ENCODE measurements around the gene EIF3I. TPM values are rescaled to one million over a fixed set of nuclear protein-coding genes. Genes with fewer than 3 reads are reported as not detected.

EIF3I gene
- total and polyA plus RNA-seq, 2 experiments from 2014 or later, result 259 to 286 TPM

DNA sequence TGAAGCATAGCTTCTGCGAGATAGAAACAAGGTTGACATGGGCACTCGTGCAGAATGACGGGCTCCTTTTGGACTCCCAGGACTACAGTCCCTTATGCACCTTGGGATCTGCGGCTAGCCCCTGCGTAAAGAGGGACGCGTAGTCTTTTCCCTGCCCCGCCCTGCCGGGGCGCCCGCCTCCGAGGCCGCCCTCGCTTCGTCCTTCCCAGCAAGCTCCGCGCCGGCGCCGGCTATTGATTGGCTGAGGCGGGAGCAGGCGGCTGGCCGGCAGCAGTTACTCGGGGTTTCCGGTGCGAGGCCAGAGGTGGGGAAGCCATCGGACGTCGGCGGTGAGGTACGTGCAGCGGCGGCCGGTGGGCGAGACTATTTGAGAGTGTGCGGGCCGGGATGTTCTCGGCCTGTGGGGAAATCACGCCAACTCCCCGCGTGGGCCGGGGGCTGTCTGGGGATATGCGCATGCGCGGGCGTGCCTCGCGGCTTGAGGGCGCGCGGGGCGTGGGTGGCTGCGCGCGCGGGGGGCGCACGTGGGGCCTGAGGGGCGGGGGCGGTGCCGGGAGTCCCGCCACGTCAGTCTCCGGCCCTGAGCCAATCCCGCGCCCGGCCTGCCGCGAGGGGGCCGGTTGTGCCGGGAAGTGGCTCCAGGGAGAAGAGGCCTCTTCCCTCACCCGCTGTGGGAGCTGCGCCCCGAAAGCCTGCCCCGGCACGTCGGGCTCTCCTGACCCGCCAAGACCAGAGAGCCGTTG lies 42.6 kb upstream of the EIF3I start, which contains the start of gene TXLNA:
Gene TXLNA, plus strand, starts transcription at position 233 of the 743 bp plus-strand sequence. CDS start 671 bp downstream, outside the sequence.
- peaks cover 46% of the 10 kb centered on the region for H3K79me2 ChIP-seq (ENCODE audit: insufficient read depth)
- peaks cover 47% of the 10 kb centered on the region for H3F3A ChIP-seq (ENCODE audit: insufficient read depth)
- no peaks in the 10 kb centered on the region for H3K27me3 ChIP-seq (replicated peaks; ENCODE audit: insufficient read depth)
- H3K9me2 ChIP-seq (ENCODE audit: insufficient read depth), result no peaks in the 10 kb centered on the region
- H3K9me3 ChIP-seq (ENCODE audit: low read depth), result no peaks in the 10 kb centered on the region
- peak within 1 kb of the TSS; percentile 99 for H3K9ac ChIP-seq
- WGBS, 2 experiments (ENCODE audit: low coverage in 1 of 2, low lambda C conversion rate in 2 of 2, missing lambda C conversion rate in 2 of 2), result 1 to 2% methylated on average over 66 to 69 of the region's 79 CpGs
- H3K27ac ChIP-seq, result peak within 1 kb of the TSS; percentile 99
- H3K4me1 ChIP-seq (ENCODE audit: insufficient read depth), result peaks cover 27% of the 10 kb centered on the region
- in situ Hi-C loops (cut with MboI), result no loop called here
- H4K20me1 ChIP-seq (ENCODE audit: insufficient read depth), result peaks cover under 1% of the 10 kb centered on the region; the same call in 1 of the 2 replicates
- TF ChIP-seq EZH2 (IDR thresholded peaks at IDR 0.05; ENCODE audit: insufficient read depth, poor library complexity, severe bottlenecking) (no peak), EZH2phosphoT487 (IDR thresholded peaks at IDR 0.05; ENCODE audit: insufficient read depth, low read depth) (no peak)
- peaks cover 11% of the 10 kb centered on the region for H3K36me3 ChIP-seq (ENCODE audit: low read depth)
- peak within 1 kb of the TSS; percentile 92 for H3K4me3 ChIP-seq
- peak within 1 kb of the TSS; percentile 91 for H2AFZ ChIP-seq
- peak within 1 kb of the TSS; percentile 99 for H3K4me2 ChIP-seq (ENCODE audit: unreplicated experiment)
- DNase-seq, result peak; percentile 98

DNA sequence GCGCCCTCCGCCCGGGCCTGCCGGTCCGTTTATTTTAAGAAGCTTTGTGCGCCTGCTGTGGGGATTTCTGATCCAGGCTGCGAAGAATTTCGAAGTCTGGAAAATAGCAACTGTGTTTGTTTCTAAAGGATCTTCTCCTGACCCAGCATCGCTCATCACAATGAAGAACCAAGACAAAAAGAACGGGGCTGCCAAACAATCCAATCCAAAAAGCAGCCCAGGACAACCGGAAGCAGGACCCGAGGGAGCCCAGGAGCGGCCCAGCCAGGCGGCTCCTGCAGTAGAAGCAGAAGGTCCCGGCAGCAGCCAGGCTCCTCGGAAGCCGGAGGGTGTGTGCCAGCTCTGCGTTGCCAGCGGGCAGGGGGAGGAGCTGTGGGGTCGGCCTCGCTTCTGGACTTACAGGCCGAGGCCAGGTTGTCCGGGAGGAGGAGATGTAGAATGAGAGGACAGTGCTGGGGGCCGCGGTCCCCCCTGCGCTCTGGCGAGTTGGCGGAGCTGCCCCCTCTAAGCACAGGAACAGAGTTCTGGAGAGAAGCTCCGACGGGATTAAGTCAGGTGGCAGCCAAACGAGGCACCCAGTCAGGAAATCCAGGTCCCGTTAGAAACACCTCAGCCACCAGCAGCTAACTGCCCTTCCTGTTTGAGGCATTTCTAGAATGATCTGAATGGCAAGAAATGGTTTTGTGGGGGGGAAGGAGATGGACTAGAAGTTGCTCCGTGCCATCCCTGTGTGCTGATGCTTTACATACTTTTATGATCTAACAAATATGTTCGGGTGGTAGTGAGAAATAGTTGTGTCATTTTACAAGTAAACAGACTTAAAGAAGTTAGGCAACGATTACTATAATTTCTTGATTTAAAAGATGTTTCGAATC lies 41.8 kb upstream of the EIF3I start:
- Histone ChIP-seq H3K27ac (peak overlapping the region; percentile 99), H3K27me3 (replicated peaks; ENCODE audit: insufficient read depth) (no peaks in the 10 kb centered on the region), H4K20me1 (ENCODE audit: insufficient read depth) (peaks cover 5% of the 10 kb centered on the region; the same call in 1 of the 2 replicates), H3K79me2 (ENCODE audit: insufficient read depth) (peaks cover 54% of the 10 kb centered on the region), H3K9me3 (ENCODE audit: low read depth) (no peaks in the 10 kb centered on the region), H3K4me3 (peak overlapping the region; percentile 92), H2AFZ (peak overlapping the region; percentile 66), H3K4me1 (ENCODE audit: insufficient read depth) (peaks cover 30% of the 10 kb centered on the region), H3F3A (ENCODE audit: insufficient read depth) (peaks cover 47% of the 10 kb centered on the region), H3K36me3 (ENCODE audit: low read depth) (peaks cover 19% of the 10 kb centered on the region), H3K9ac (peak overlapping the region; percentile 99), H3K9me2 (ENCODE audit: insufficient read depth) (no peaks in the 10 kb centered on the region), H3K4me2 (ENCODE audit: unreplicated experiment) (peak overlapping the region; percentile 99)
- peak; percentile 79 for DNase-seq
- 1% methylated on average over 27 to 36 of the region's 36 CpGs for WGBS, 2 experiments (ENCODE audit: low coverage in 1 of 2, low lambda C conversion rate in 2 of 2, missing lambda C conversion rate in 2 of 2)
- TF ChIP-seq EZH2phosphoT487 (IDR thresholded peaks at IDR 0.05; ENCODE audit: insufficient read depth, low read depth), result no peak
- no peak for TF ChIP-seq EZH2 (IDR thresholded peaks at IDR 0.05; ENCODE audit: insufficient read depth, poor library complexity, severe bottlenecking)
- in situ Hi-C loops (cut with MboI), result no loop called here

DNA sequence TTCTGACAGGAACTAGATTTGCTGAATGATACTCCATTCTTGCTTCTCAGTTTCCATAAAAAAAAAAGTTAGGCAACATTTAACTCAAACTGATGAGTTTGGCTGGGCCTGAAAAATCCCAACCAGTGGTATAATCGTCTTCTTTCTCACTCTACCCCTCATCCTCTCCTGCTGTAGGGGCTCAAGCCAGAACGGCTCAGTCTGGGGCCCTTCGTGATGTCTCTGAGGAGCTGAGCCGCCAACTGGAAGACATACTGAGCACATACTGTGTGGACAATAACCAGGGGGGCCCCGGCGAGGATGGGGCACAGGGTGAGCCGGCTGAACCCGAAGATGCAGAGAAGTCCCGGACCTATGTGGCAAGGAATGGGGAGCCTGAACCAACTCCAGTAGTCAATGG lies 41.1 kb upstream of the EIF3I start:
- Histone ChIP-seq H3K79me2 (ENCODE audit: insufficient read depth) (peaks cover 60% of the 10 kb centered on the region), H3K27ac (peak overlapping the region; percentile 99), H3F3A (ENCODE audit: insufficient read depth) (peaks cover 47% of the 10 kb centered on the region), H3K27me3 (replicated peaks; ENCODE audit: insufficient read depth) (no peaks in the 10 kb centered on the region), H3K9ac (peak overlapping the region; percentile 99), H3K4me2 (ENCODE audit: unreplicated experiment) (peak overlapping the region; percentile 99), H2AFZ (no peak overlapping the region), H3K4me3 (peak overlapping the region; percentile 92), H3K4me1 (ENCODE audit: insufficient read depth) (peaks cover 35% of the 10 kb centered on the region), H3K9me3 (ENCODE audit: low read depth) (no peaks in the 10 kb centered on the region), H3K9me2 (ENCODE audit: insufficient read depth) (no peaks in the 10 kb centered on the region), H4K20me1 (ENCODE audit: insufficient read depth) (peaks cover 5% of the 10 kb centered on the region; the same call in 1 of the 2 replicates), H3K36me3 (ENCODE audit: low read depth) (peaks cover 25% of the 10 kb centered on the region)
- DNase-seq, result no peak
- no peak for TF ChIP-seq EZH2 (IDR thresholded peaks at IDR 0.05; ENCODE audit: insufficient read depth, poor library complexity, severe bottlenecking)
- no peak for TF ChIP-seq EZH2phosphoT487 (IDR thresholded peaks at IDR 0.05; ENCODE audit: insufficient read depth, low read depth)
- in situ Hi-C loops (cut with MboI), result no loop called here
- WGBS, 2 experiments (ENCODE audit: low coverage in 1 of 2, low lambda C conversion rate in 2 of 2, missing lambda C conversion rate in 2 of 2), result 15% methylated on average over 9 of the region's 9 CpGs

DNA sequence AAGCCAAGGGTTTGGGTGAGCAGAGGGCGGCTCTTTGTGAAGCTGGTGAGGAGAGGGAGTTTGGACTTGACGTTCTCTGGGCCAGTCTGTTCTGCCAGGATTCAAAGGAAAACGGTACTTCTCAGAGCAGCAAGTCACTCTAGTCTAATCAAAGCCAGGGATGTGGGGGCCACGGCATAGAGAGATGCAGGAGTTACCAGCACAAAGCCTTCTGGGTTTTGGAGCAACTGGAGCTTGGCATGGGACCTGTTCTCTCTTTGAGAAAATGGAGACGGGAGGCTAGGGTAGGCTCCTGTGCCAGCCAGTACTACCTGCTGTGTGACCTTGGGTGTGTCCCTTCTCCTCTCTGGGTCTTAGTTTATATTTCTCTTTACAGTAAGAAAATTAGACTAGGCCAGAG lies 40.6 kb upstream of the EIF3I start:
- DNase-seq, result peak; percentile 38
- Histone ChIP-seq H3K9me3 (ENCODE audit: low read depth) (no peaks in the 10 kb centered on the region), H3K9me2 (ENCODE audit: insufficient read depth) (no peaks in the 10 kb centered on the region), H3K79me2 (ENCODE audit: insufficient read depth) (peaks cover 65% of the 10 kb centered on the region), H2AFZ (no peak overlapping the region), H3K9ac (peak overlapping the region; percentile 99), H4K20me1 (ENCODE audit: insufficient read depth) (peaks cover 5% of the 10 kb centered on the region; the same call in 1 of the 2 replicates), H3F3A (ENCODE audit: insufficient read depth) (peaks cover 44% of the 10 kb centered on the region), H3K36me3 (ENCODE audit: low read depth) (peaks cover 26% of the 10 kb centered on the region), H3K4me3 (peak overlapping the region; percentile 92), H3K4me2 (ENCODE audit: unreplicated experiment) (peak overlapping the region; percentile 99), H3K27ac (peak overlapping the region; percentile 99; the same call in 1 of the 2 replicates), H3K27me3 (replicated peaks; ENCODE audit: insufficient read depth) (no peaks in the 10 kb centered on the region), H3K4me1 (ENCODE audit: insufficient read depth) (peaks cover 39% of the 10 kb centered on the region)
- no peak for TF ChIP-seq EZH2phosphoT487 (IDR thresholded peaks at IDR 0.05; ENCODE audit: insufficient read depth, low read depth)
- no peak for TF ChIP-seq EZH2 (IDR thresholded peaks at IDR 0.05; ENCODE audit: insufficient read depth, poor library complexity, severe bottlenecking)
- in situ Hi-C loops (cut with MboI), result no loop called here
- WGBS, 2 experiments (ENCODE audit: low coverage in 1 of 2, low lambda C conversion rate in 2 of 2, missing lambda C conversion rate in 2 of 2), result 12 to 15% methylated on average over 5 of the region's 5 CpGs

Data from GM23248 (cell line).